T47D (cell line): ENCODE results near the gene CRIP3.

ENCODE experiments used
- DNase-seq, 2 experiments: peaks; one replicate each; pipeline versions ENCODE4 v3.0.0 to v3.0.0-alpha.2; 2011 to 2012; ENCODE audit warnings: low read depth in 1 of 2, low spot score in 1 of 2
- JUND ChIP-seq: IDR thresholded peaks from 2 replicates; pipeline ENCODE4 v1.6.1; 2012; ENCODE audit warnings: low read depth
- in situ Hi-C: cut with HindIII; loops from 2 replicates; pipeline ENCODE4 v1.10.0; 2016; ENCODE audit warnings: low sequenced_read_pairs, low pct_unique_long_range_greater_than_20kb

The CRIP3 gene

DNA sequence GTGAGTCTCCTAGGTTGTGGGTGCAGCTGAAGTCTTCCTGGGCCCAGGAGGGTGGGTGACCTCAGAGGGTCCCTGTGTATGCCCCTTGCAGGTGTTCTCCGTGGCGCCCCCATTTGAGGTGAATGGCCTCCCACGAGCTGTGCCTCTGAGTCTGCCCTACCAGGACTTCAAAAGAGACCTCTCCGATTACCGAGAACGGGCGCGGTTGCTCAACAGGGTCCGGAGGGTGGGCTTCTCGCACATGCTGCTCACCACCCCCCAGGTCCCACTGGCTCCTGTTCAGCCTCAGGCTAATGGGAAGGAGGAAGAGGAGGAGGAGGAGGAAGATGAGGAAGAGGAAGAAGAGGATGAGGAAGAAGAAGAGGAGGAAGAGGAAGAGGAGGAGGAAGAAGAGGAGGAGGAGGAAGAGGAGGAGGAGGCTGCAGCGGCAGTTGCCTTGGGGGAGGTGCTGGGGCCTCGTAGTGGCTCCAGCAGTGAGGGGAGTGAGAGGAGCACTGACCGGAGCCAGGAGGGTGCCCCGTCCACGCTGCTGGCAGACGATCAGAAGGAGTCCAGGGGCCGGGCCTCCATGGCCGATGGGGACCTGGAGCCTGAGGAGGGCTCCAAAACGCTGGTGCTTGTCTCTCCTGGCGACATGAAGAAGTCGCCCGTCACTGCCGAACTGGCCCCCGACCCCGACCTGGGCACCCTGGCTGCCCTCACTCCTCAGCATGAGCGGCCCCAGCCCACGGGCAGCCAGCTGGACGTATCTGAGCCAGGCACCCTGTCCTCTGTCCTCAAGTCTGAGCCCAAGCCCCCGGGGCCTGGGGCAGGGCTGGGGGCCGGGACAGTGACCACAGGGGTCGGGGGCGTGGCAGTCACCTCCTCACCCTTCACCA is 25.8 kb downstream of the CRIP3 start:
- no peak for DNase-seq
- no peak for TF ChIP-seq JUND
- in situ Hi-C loops = no loop called here

DNA sequence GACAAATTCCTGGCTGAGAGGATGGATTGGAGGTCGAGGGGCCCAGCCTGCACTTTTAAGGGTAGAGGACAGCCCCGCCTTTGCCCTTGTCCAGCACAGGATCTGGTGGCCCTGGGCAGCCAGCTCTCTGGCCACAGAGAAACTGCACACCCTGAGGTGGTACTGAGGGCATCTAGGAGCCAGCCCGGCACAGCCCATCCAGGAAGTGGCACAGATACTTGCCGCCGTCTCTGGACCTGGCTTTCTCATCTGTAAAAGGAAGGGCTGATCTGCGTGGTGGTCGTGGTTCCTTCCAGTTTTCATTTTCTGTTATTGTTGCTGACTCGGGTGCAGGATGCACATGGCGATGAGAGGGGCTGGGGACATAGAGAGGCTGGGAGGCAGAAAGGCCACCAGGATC is 26.6 kb downstream of the CRIP3 start:
- in situ Hi-C loops = no loop called here
- no peak for TF ChIP-seq JUND
- no peak for DNase-seq

DNA sequence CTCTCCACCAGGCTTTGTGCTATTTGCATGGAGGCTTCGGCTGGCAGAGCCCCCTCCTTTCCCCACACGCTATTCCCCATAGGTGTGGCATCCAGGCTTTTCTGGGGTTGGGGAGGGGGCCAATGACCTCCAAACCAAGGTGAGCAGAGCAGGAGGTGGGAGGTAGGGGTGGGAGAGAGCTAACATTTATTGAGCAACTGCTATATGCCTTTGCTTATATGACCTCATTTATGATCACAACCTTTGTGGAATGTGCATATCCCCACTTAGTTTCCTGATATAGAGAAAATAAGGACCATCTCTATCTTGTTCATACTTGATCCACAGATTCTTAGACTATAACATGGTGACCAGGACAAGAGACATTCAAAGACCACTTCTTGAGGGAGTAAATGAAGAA is 28.4 kb downstream of the CRIP3 start:
- in situ Hi-C loops = no loop called here
- TF ChIP-seq JUND = no peak
- no peak for DNase-seq

DNA sequence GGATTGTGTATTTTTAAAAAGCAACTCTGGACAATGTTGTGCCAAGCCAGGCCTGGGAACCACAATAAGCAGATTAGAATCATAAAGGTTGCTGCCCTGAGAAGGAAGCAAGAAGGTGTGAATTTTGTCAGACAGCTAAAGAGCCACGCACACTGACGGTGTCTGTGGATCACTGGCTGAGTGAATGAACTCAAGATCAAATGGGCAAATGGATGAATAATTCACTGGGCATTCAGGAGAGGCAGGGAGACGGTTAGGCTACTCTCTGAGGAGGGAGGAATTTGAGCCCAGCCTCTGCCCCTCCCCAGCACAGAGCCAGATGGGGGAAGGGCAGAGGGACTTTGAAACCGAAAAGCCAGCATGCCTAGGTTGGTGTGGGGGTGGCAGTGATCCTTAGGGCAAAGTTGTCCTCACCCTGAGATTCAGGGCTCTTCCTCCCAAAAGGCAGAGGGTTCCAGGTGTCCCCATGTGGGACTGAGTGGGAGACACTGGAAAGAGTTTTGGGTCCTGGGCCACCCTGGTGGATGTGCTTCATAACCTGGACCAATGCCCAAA is 30.0 kb downstream of the CRIP3 start:
- in situ Hi-C loops = no loop called here
- no peak for TF ChIP-seq JUND
- no peak for DNase-seq

- no peak for DNase-seq
- TF ChIP-seq JUND = no peak
- in situ Hi-C loops = no loop called here
Measured at GRCh38 chr6:43277643-43278523, 30.7 kb downstream of the CRIP3 start.

GRCh38 chr6:43277306-43277642 is 31.4 kb downstream of the CRIP3 start:
- no peak for DNase-seq
- no peak for TF ChIP-seq JUND
- in situ Hi-C loops = no loop called here

DNA sequence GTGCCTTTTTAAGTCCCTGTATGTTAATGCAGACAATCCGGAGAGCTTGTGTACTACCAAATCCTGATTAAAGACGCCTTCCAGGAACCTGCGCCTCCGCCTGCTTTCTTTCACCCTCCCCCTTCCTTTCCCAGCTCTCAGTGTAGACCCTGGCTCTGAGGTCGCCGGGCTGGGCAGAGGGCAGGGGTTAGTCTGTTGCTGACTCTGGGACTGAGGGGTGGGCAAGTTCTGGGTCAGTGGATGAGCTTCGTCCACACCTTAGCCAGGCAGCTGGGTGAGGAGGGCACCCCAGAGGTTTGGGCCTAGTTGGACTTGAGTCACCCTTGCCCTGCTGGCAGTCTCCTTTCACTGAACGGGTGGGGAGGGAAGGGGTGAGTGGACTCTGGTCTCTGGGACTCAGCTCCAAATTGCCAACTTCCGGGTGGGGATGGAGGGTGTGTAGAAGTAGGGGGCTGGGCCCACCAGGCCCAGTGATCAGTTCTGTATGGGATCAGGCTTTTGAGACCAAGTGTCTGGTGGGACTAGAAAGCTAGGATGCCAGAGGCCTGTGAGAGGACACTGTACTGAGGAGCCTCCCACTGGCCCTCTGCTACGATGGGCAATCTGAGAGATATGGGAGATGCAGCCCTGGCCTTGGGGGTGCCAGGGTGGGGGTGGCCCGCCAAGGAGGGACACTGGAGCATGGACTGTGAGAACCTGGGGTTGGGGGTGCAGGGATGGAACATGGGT is 31.9 kb downstream of the CRIP3 start:
- in situ Hi-C loops = no loop called here
- TF ChIP-seq JUND = no peak
- DNase-seq = no peak

- TF ChIP-seq JUND = no peak
- in situ Hi-C loops = no loop called here
- DNase-seq = no peak
Measured at GRCh38 chr6:43275801-43276576, 32.6 kb downstream of the CRIP3 start.

- in situ Hi-C loops = no loop called here
- DNase-seq = no peak
Measured at GRCh38 chr6:43274916-43275597, 33.6 kb downstream of the CRIP3 start.

DNA sequence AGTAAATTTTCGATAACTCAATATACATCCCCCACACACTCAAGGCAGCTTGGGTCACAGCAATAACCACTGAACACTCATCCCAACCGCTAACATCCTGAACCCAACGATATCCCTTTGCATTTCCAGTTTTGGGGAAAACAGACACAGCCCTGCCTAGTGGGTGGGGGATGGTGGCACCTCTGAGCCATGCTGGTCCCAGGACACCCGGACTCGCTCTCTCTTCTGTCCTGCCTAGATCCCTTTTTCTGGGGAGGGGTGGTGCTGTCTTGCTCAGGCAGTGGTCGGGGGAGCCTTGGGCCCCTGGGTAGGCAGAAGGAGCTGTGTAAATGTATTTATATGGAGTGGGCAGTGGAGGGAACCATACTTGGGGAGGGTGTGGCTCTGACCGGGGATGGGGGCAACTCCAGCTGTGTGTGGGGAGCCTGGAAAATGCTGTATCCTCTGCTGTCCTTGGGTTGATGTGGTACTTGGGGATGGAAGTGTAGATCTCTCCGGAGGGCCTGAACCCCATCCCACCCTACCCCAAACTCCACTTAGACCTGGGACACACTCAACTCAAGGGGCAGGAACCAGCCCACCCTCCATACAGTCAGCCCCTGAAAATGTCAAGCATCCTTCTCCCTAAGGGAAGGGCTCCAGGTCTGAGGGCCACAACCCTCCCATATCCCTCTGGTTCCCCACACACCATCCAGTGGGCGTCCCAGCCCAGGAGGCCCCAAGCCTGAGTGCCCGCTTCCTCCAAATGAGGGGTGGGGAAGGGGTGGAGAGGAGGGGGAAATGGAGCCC is 34.3 kb downstream of the CRIP3 start:
- in situ Hi-C loops = no loop called here
- no peak for TF ChIP-seq JUND
- DNase-seq = no peak

More at GRCh38 chr6:43274916-43275597, 33.6 kb downstream of the CRIP3 start:
- no peak for TF ChIP-seq JUND

GRCh38 chr6:43273707-43274106 is 34.9 kb downstream of the CRIP3 start:
- no peak for TF ChIP-seq JUND
- in situ Hi-C loops = no loop called here
- DNase-seq = no peak
